Measurements from ENCODE around the gene NDOR1. TPM values are rescaled to one million over a fixed set of nuclear protein-coding genes. Genes with fewer than 3 reads are reported as not detected.

Gene NDOR1
- total RNA-seq, 1 experiment from 2014 or later = 27.7 TPM

GRCh38 chr9:137254624-137255447 lies 49.3 kb downstream of the NDOR1 start, which contains the start of gene NELFB:
TSS of gene NELFB (plus strand) at chr9:137255327.
- no peaks in the 10 kb centered on the region for H3K27me3 ChIP-seq (ENCODE audit: insufficient read depth, low read depth)
- H3K9me2 ChIP-seq (ENCODE audit: insufficient read depth) = no peaks in the 10 kb centered on the region
- H2AFZ ChIP-seq = peak within 1 kb of the TSS; percentile 99
- peak; percentile 64 to 98 for DNase-seq
- peaks cover 7% of the 10 kb centered on the region; the same call in 1 of the 2 replicates for H4K20me1 ChIP-seq (ENCODE audit: insufficient read depth)
- 0 out of 2 replicates have a peak within 1 kb of the TSS, but pooled peaks have one; percentile 37 for H3K27ac ChIP-seq
- TF ChIP-seq EZH2 (IDR thresholded peaks at IDR 0.05; ENCODE audit: low read depth) = no peak
- peaks cover 22% of the 10 kb centered on the region for H3K4me1 ChIP-seq (replicated peaks; ENCODE audit: insufficient read depth)
- CTCF ChIA-PET = interaction anchor here (0.7 to 2.0 kb wide), 2 partner anchors 18 to 168 kb away, joined by 4 to 13 read pairs; partner anchors contain the start of gene NOXA1
- H3K36me3 ChIP-seq (ENCODE audit: low read depth) = no peaks in the 10 kb centered on the region
- POLR2A ChIA-PET (ENCODE audit: unreplicated experiment) = interaction anchor here (0.6 to 2.4 kb wide), 5 partner anchors 11 to 372 kb away, joined by 3 to 19 read pairs (median 5); partner anchors contain the start of gene TUBB4B
- no peaks in the 10 kb centered on the region for H3K9me3 ChIP-seq (ENCODE audit: insufficient read depth, low read depth)
- peak within 1 kb of the TSS; percentile 92 for H3K4me3 ChIP-seq
- intact Hi-C loops (cut with micrococcal nuclease; ENCODE audit: unreplicated experiment) = no loop called here
- H3F3A ChIP-seq (ENCODE audit: insufficient read depth, low read depth) = peaks cover 15% of the 10 kb centered on the region; the same call in 1 of the 2 replicates
- H3K4me2 ChIP-seq = peak within 1 kb of the TSS; percentile 99
- peaks cover 20% of the 10 kb centered on the region for H3K79me2 ChIP-seq (ENCODE audit: low read depth)
- BruUV-seq (replicated peaks) = TSS peak; percentile 55

GRCh38 chr9:137255448-137256114 lies 50.1 kb downstream of the NDOR1 start:
- H3K36me3 ChIP-seq (ENCODE audit: low read depth) = no peaks in the 10 kb centered on the region
- no TSS peak for BruUV-seq (replicated peaks)
- no peaks in the 10 kb centered on the region for H3K9me3 ChIP-seq (ENCODE audit: insufficient read depth, low read depth)
- ChIA-PET CTCF (interaction anchor here (1.5 to 2.0 kb wide), 2 partner anchors 19 kb away, joined by 7 to 13 read pairs; no protein-coding TSS in a partner anchor), POLR2A (ENCODE audit: unreplicated experiment) (interaction anchor here (0.6 to 2.4 kb wide), 2 partner anchors 15 to 373 kb away, joined by 3 to 19 read pairs; partner anchors contain the start of gene TUBB4B)
- H3K27me3 ChIP-seq (ENCODE audit: insufficient read depth, low read depth) = no peaks in the 10 kb centered on the region
- H2AFZ ChIP-seq = peak overlapping the region; percentile 86
- TF ChIP-seq EZH2 (IDR thresholded peaks at IDR 0.05; ENCODE audit: low read depth) (no peak), CTCF (conservative IDR thresholded peaks at IDR 0.05) (no peak)
- H3F3A ChIP-seq (ENCODE audit: insufficient read depth, low read depth) = peaks cover 18% of the 10 kb centered on the region
- no peak for DNase-seq
- peaks cover 7% of the 10 kb centered on the region for H4K20me1 ChIP-seq (ENCODE audit: insufficient read depth)
- 0 out of 2 replicates have a peak overlapping the region, but pooled peaks have one; percentile 37 for H3K27ac ChIP-seq
- H3K4me2 ChIP-seq = peak overlapping the region; percentile 96
- peaks cover 20% of the 10 kb centered on the region for H3K79me2 ChIP-seq (ENCODE audit: low read depth)
- no peaks in the 10 kb centered on the region for H3K9me2 ChIP-seq (ENCODE audit: insufficient read depth)
- peaks cover 22% of the 10 kb centered on the region for H3K4me1 ChIP-seq (replicated peaks; ENCODE audit: insufficient read depth)
- H3K4me3 ChIP-seq = peak overlapping the region; percentile 92
- intact Hi-C loops (cut with micrococcal nuclease; ENCODE audit: unreplicated experiment) = no loop called here

GRCh38 chr9:137256362-137256761 lies 50.9 kb downstream of the NDOR1 start:
- ChIA-PET POLR2A (ENCODE audit: unreplicated experiment) (interaction anchor here (0.5 to 0.6 kb wide), 2 partner anchors 182 to 191 kb away, joined by 3 read pairs; no protein-coding TSS in a partner anchor), CTCF (interaction anchor here (0.6 to 1.5 kb wide), 2 partner anchors 20 to 279 kb away, joined by 3 to 7 read pairs; no protein-coding TSS in a partner anchor)
- peaks cover 20% of the 10 kb centered on the region for H3K79me2 ChIP-seq (ENCODE audit: low read depth)
- peaks cover 22% of the 10 kb centered on the region for H3K4me1 ChIP-seq (replicated peaks; ENCODE audit: insufficient read depth)
- TF ChIP-seq EZH2 (IDR thresholded peaks at IDR 0.05; ENCODE audit: low read depth) (no peak), CTCF (conservative IDR thresholded peaks at IDR 0.05) (no peak)
- no peaks in the 10 kb centered on the region for H3K9me3 ChIP-seq (ENCODE audit: insufficient read depth, low read depth)
- peak overlapping the region; percentile 92 for H3K4me3 ChIP-seq
- TSS peak; percentile 42 for BruUV-seq (replicated peaks)
- H3F3A ChIP-seq (ENCODE audit: insufficient read depth, low read depth) = peaks cover 22% of the 10 kb centered on the region
- H4K20me1 ChIP-seq (ENCODE audit: insufficient read depth) = peaks cover 7% of the 10 kb centered on the region
- no peak for DNase-seq
- no peaks in the 10 kb centered on the region for H3K27me3 ChIP-seq (ENCODE audit: insufficient read depth, low read depth)
- no peaks in the 10 kb centered on the region for H3K9me2 ChIP-seq (ENCODE audit: insufficient read depth)
- peak overlapping the region; percentile 96 for H3K4me2 ChIP-seq
- intact Hi-C loops (cut with micrococcal nuclease; ENCODE audit: unreplicated experiment) = no loop called here
- no peaks in the 10 kb centered on the region for H3K36me3 ChIP-seq (ENCODE audit: low read depth)
- no peak overlapping the region for H2AFZ ChIP-seq
- H3K27ac ChIP-seq = no peak overlapping the region
